Loucy (cell line): ENCODE results near the gene JPH2.

Experiments used
- CTCF ChIP-seq: fragments of 200-600 bp; sonication (generic); conservative IDR thresholded peaks from 2 replicates; pipeline ENCODE4 v1.5.1; 2014; ENCODE audit warnings: mild to moderate bottlenecking, antibody characterized with exemption, low read length
- EZH2phosphoT487 ChIP-seq: fragments of 200-600 bp; IDR thresholded peaks from 2 replicates; pipeline ENCODE4 v1.6.1; 2018; ENCODE audit warnings: antibody characterized with exemption, mild to moderate bottlenecking, moderate library complexity, borderline replicate concordance

DNA sequence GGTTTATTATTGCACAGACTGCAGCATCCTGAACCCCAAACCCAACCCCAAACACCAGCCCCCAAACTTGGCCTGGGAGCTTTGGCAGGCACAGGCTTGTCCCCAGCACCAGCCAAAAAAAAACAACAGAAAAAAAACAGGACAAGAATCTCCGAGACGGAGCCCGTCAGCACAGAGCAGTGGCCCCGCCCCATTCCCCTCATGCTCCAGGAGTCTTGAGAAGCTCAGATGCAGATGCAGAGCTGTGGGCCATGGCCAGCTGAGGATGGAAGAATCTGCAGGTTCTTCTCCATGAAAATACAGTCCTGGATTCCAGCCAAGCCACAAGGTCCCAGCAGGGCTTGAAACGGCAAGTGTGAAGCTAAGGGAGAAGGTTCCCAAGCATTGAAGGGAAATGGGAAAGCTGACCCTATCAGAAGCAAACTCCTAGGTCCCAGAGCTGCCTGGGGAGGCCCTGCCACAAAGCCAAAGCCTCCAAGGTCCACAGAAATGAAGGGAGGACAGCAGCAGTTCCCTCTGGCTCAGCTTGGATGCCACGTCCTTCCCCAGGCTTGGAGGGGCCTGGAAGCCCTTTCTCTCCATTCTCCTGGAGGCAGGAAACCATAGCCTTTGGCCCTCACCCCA, 75.2 kb downstream of the JPH2 start:
- TF ChIP-seq CTCF = no peak
- TF ChIP-seq EZH2phosphoT487 = no peak
